Measurements from ENCODE around the gene PDLIM7. TPM values are rescaled to one million over a fixed set of nuclear protein-coding genes. Genes with fewer than 3 reads are reported as not detected.

Gene PDLIM7
- total RNA-seq, 2 experiments from 2014 or later = 38.8 to 58.0 TPM

DNA sequence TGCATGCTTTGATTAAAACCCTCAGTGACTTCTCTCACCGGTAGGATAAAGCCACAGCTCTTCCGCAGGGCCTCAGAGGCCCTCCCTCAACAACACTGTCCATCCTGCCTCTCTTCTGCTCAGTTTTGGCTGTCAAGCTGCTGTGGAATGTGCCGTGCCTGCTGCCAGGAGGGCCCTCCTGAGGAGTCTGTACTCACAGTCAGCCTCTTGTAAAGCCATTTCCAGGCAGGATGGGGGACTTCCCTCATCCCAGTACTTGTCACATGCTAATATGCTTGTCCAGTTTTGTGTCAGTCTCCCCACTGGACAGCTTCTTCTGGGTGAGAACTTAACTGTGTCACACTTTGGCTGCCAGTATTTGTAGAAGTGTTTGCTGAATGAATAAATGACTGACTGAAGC is 33.2 kb upstream of the PDLIM7 start:
- Histone ChIP-seq H2AFZ (ENCODE audit: low read length) (no peak overlapping the region), H3K4me2 (ENCODE audit: low read length) (no peak overlapping the region), H3K79me2 (ENCODE audit: insufficient read depth, low read depth, low read length) (no peaks in the 10 kb centered on the region), H3K27ac (ENCODE audit: low read depth, low read length, poor library complexity, severe bottlenecking) (no peak overlapping the region), H3K9me3 (ENCODE audit: low read length) (no peaks in the 10 kb centered on the region), H3K36me3 (ENCODE audit: insufficient read depth, low read length) (peaks cover 79% of the 10 kb centered on the region; the same call in 1 of the 2 replicates), H3K4me1 (ENCODE audit: insufficient read depth, low read length, poor library complexity, severe bottlenecking) (no peaks in the 10 kb centered on the region), H4K20me1 (ENCODE audit: insufficient read depth, low read length) (no peaks in the 10 kb centered on the region), H3K9me2 (ENCODE audit: insufficient read depth, low read length) (no peaks in the 10 kb centered on the region), H3K4me3 (ENCODE audit: low read depth, low read length, poor library complexity, severe bottlenecking) (no peak overlapping the region)
- CTCF ChIA-PET (ENCODE audit: unreplicated experiment) = no interaction called here
- POLR2A ChIA-PET = no interaction called here
- BruUV-seq (replicated peaks) = no TSS peak
- TF ChIP-seq EZH2phosphoT487 (IDR thresholded peaks at IDR 0.05; ENCODE audit: borderline replicate concordance, low read depth, low read length) (no peak), CTCF (conservative IDR thresholded peaks at IDR 0.05; ENCODE audit: low read length) (no peak)
- intact Hi-C loops (cut with micrococcal nuclease; ENCODE audit: unreplicated experiment) = no loop called here
- DNase-seq (ENCODE audit: low spot score) = no peak

DNA sequence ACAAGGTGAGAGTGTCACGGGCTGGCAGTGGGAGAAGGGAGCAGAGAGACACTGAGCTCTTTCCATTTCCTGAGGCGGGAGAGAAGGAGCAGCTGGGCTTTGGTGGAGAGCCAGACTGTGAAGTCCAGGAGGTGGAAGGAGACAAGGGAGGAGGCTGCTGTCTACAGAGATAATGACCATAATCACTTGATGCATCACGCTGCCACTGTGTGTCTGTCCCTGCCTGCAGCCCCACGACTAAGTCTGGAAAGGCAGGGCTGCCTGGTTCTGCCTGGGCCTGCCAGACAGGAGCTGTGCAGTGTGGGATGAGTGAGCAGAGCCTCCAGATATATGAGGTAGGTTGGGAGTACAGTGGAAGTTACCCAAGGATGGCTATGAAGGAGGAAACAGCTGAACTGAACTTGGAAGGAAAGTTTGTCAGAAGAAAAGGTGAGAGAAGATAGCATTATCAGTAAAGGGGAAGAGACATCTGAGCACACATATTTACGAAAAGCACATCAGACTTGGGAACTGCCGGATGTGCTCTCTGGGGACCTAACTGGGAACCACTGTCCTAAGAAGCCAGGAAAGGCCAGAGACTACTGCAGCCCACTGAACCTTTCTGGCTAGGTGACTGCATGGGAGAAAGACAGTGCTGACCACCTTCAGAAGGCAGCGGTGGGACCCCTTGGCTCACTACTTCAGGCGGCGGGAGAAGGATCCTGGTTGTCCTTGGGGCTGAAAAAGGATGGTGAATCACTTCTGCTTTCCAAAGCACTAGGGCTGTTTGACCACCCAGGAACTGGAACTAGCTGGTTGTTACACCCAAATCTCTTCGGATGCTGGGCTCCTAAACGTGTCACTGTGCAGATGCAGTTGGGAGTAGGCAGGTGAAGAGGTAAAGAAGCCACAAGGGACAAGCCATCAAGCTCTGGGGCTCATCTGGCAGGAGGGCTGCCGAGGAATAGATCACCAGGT is 32.1 kb upstream of the PDLIM7 start:
- no peak for DNase-seq (ENCODE audit: low spot score)
- no peak overlapping the region for H3K4me3 ChIP-seq (ENCODE audit: low read depth, low read length, poor library complexity, severe bottlenecking)
- H3K9me3 ChIP-seq (ENCODE audit: low read length) = no peaks in the 10 kb centered on the region
- H3K79me2 ChIP-seq (ENCODE audit: insufficient read depth, low read depth, low read length) = no peaks in the 10 kb centered on the region
- H2AFZ ChIP-seq (ENCODE audit: low read length) = no peak overlapping the region
- no peak for TF ChIP-seq EZH2phosphoT487 (IDR thresholded peaks at IDR 0.05; ENCODE audit: borderline replicate concordance, low read depth, low read length)
- TF ChIP-seq CTCF (conservative IDR thresholded peaks at IDR 0.05; ENCODE audit: low read length) = no peak
- ChIA-PET POLR2A (interaction anchor here (0.6 kb wide), 1 partner anchor 99 kb away, joined by 3 read pairs; no protein-coding TSS in a partner anchor), CTCF (ENCODE audit: unreplicated experiment) (interaction anchor here (0.6 to 0.9 kb wide), 2 partner anchors 16 to 40 kb away, joined by 3 read pairs; no protein-coding TSS in a partner anchor)
- no peaks in the 10 kb centered on the region for H4K20me1 ChIP-seq (ENCODE audit: insufficient read depth, low read length)
- no peaks in the 10 kb centered on the region for H3K9me2 ChIP-seq (ENCODE audit: insufficient read depth, low read length)
- intact Hi-C loops (cut with micrococcal nuclease; ENCODE audit: unreplicated experiment) = no loop called here
- H3K27ac ChIP-seq (ENCODE audit: low read depth, low read length, poor library complexity, severe bottlenecking) = no peak overlapping the region
- no peaks in the 10 kb centered on the region for H3K4me1 ChIP-seq (ENCODE audit: insufficient read depth, low read length, poor library complexity, severe bottlenecking)
- no peak overlapping the region for H3K4me2 ChIP-seq (ENCODE audit: low read length)
- BruUV-seq (replicated peaks) = no TSS peak
- H3K36me3 ChIP-seq (ENCODE audit: insufficient read depth, low read length) = peaks cover 79% of the 10 kb centered on the region

DNA sequence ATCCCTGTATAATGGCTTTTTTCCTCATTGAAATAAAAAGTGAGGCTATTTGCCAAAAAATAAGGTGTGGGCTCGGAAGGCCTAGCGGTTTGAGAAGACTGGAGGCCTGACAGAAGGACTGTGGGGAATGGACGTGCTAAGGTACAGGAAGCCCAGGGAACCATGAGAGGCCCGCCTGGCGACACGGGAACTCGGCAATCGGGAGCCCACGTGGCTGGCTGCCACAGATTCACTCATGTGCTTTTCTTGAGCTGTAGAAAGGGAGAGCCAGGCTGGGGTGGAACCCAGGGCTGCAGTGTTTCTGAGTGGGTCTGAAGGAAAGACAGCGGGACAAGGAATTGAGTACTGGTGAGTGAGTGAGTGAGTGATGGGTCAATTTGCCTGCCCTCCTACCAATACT is 31.2 kb upstream of the PDLIM7 start:
- Histone ChIP-seq H3K36me3 (ENCODE audit: insufficient read depth, low read length) (peaks cover 82% of the 10 kb centered on the region), H3K27ac (ENCODE audit: low read depth, low read length, poor library complexity, severe bottlenecking) (no peak overlapping the region), H3K4me1 (ENCODE audit: insufficient read depth, low read length, poor library complexity, severe bottlenecking) (no peaks in the 10 kb centered on the region), H3K4me3 (ENCODE audit: low read depth, low read length, poor library complexity, severe bottlenecking) (no peak overlapping the region), H2AFZ (ENCODE audit: low read length) (no peak overlapping the region), H4K20me1 (ENCODE audit: insufficient read depth, low read length) (no peaks in the 10 kb centered on the region), H3K9me3 (ENCODE audit: low read length) (no peaks in the 10 kb centered on the region), H3K4me2 (ENCODE audit: low read length) (no peak overlapping the region), H3K9me2 (ENCODE audit: insufficient read depth, low read length) (no peaks in the 10 kb centered on the region), H3K79me2 (ENCODE audit: insufficient read depth, low read depth, low read length) (no peaks in the 10 kb centered on the region)
- ChIA-PET CTCF (ENCODE audit: unreplicated experiment) (no interaction called here), POLR2A (interaction anchor here (0.6 kb wide), 1 partner anchor 99 kb away, joined by 3 read pairs; no protein-coding TSS in a partner anchor)
- no peak for DNase-seq (ENCODE audit: low spot score)
- no TSS peak for BruUV-seq (replicated peaks)
- TF ChIP-seq CTCF (conservative IDR thresholded peaks at IDR 0.05; ENCODE audit: low read length) (no peak), EZH2phosphoT487 (IDR thresholded peaks at IDR 0.05; ENCODE audit: borderline replicate concordance, low read depth, low read length) (no peak)
- intact Hi-C loops (cut with micrococcal nuclease; ENCODE audit: unreplicated experiment) = no loop called here

Measured in OCI-LY7 (cell line).